Measurements from ENCODE around the gene TMEM115. TPM values are rescaled to one million over a fixed set of nuclear protein-coding genes. Genes with fewer than 3 reads are reported as not detected.

The TMEM115 gene
- total and polyA plus RNA-seq, 8 donors = 13.8 to 29.2 (median 16.8) TPM

DNA sequence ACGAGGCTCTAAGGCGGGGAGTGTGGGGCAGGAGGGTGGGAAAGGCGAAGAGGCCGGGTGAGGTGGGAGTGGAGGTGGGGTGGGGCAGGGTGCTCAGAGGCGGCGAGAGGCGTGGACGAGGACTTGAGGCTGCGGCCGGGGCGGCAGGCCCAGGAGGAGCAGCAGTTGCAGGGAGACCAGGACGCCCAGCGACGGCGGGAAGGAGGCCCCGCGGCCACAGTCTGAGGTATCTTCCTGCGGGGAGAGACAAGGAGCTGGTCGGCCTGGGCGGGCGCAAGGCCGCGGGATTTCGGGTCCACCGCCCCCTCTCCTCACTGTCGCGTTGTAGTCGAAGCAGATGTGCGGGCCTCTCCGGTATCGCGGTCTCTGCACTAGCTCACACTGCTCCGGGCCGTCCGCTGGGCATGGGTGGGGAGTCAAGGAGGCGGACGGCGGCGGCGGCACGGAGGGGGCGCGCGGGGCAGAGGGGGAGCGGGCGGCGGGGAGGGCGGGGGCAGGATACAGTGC, 5.3 kb upstream of the TMEM115 start:
- Histone ChIP-seq H3K36me3 (no peaks in the 10 kb centered on the region), H3K27ac (peak overlapping the region in 1 of 4 donors; percentile 60), H3K4me3 (peak overlapping the region; percentile 18 to 79 (median 56)), H3K4me1 (peaks cover 0 to 10% (median 4%) of the 10 kb centered on the region in 3 donors), H3K9me3 (no peaks in the 10 kb centered on the region), H3K27me3 (no peaks in the 10 kb centered on the region)
- DNase-seq (peak in 3 of 6 donors; percentile 52 to 71 (median 68)), FAIRE-seq (no peak), ATAC-seq (peak; percentile 25 to 35 (median 28))
- intact Hi-C loops (cut with DNase I) = no loop called here
- TF ChIP-seq, protein P1, sequence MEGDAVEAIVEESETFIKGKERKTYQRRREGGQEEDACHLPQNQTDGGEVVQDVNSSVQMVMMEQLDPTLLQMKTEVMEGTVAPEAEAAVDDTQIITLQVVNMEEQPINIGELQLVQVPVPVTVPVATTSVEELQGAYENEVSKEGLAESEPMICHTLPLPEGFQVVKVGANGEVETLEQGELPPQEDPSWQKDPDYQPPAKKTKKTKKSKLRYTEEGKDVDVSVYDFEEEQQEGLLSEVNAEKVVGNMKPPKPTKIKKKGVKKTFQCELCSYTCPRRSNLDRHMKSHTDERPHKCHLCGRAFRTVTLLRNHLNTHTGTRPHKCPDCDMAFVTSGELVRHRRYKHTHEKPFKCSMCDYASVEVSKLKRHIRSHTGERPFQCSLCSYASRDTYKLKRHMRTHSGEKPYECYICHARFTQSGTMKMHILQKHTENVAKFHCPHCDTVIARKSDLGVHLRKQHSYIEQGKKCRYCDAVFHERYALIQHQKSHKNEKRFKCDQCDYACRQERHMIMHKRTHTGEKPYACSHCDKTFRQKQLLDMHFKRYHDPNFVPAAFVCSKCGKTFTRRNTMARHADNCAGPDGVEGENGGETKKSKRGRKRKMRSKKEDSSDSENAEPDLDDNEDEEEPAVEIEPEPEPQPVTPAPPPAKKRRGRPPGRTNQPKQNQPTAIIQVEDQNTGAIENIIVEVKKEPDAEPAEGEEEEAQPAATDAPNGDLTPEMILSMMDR (IDR thresholded peaks at IDR 0.05) = no peak
- 14 to 32% methylated on average over 20 to 48 of the region's 48 CpGs for WGBS, 2 donors

DNA sequence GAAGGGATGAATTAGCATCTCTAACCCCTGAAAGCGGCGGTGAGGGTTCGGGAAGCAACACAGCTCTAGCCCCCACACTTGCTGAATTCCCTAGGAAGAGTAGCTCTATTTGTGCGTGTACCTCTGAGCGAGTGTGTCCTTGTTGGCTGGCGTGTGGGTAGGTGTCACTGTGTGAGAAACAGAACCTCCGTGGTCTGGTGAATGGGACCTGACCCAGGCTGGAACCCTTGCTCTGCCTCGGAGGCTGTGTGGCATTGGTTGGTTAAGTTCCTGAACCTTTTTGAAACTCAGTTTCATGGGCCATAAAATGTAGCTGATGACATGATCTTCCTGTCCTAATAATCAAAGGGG, 414 bp upstream of the TMEM115 start:
- DNase-seq (no peak), FAIRE-seq (no peak)

DNA sequence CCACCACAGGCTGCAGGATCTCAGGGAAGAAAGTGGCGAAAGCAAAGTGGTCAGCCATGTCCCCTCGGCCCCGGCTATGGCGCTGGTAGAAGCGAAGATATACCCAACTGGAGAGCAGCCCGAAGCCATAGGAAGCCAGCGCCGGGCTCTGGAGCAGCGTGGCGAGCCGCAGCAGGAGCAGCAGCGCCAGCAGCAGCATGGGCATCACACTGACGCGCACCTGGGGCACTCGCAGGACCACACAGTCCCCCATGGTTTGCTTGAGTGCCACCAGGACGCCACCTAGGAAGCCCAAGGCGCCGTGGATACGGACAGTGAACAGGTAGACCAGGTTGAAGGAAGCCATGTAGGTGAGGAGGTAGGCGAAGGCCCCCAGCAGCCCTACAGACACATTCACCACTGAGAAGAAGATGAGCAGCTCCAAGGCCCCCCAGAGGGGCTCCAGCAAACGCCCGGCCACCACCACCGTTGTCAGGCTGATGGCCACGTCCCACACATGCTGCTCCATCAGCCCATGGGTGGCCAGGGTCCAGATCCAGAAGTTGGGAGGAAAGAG, 888 bp downstream of the TMEM115 start:
- H3K36me3 ChIP-seq = peaks cover 3 to 20% (median 8%) of the 10 kb centered on the region in 3 donors
- FAIRE-seq (no peak), ATAC-seq (peak in 3 of 4 donors; percentile 1 to 2 (median 1)), DNase-seq (peak in 2 of 6 donors; percentile 50 to 56)
- intact Hi-C loops (cut with DNase I) = no loop called here
- H3K4me3 ChIP-seq = peak overlapping the region; percentile 64 to 89 (median 82)
- H3K27me3 ChIP-seq = no peaks in the 10 kb centered on the region
- peak overlapping the region; percentile 44 to 85 (median 74) for H3K27ac ChIP-seq
- WGBS, 2 donors = 18 to 25% methylated on average over 24 of the region's 24 CpGs
- TF ChIP-seq, protein P1 (IDR thresholded peaks at IDR 0.05) = no peak
- H3K4me1 ChIP-seq = peaks cover 14 to 33% (median 25%) of the 10 kb centered on the region in 3 donors
- no peaks in the 10 kb centered on the region for H3K9me3 ChIP-seq

More for the DNA sequence above, 414 bp upstream of the TMEM115 start:
- ATAC-seq = no peak
- H3K9me3 ChIP-seq = no peaks in the 10 kb centered on the region
- TF ChIP-seq, protein P1 (IDR thresholded peaks at IDR 0.05) = no peak
- no peak overlapping the region for H3K27ac ChIP-seq
- intact Hi-C loops (cut with DNase I) = no loop called here
- H3K4me1 ChIP-seq = peaks cover 14 to 38% (median 25%) of the 10 kb centered on the region in 3 donors
- WGBS, 2 donors = 19 to 28% methylated on average over 8 of the region's 8 CpGs
- H3K36me3 ChIP-seq = peaks cover 3 to 7% (median 6%) of the 10 kb centered on the region in 3 donors
- peak overlapping the region in 1 of 4 donors; percentile 86 for H3K4me3 ChIP-seq
- H3K27me3 ChIP-seq = no peaks in the 10 kb centered on the region

DNA sequence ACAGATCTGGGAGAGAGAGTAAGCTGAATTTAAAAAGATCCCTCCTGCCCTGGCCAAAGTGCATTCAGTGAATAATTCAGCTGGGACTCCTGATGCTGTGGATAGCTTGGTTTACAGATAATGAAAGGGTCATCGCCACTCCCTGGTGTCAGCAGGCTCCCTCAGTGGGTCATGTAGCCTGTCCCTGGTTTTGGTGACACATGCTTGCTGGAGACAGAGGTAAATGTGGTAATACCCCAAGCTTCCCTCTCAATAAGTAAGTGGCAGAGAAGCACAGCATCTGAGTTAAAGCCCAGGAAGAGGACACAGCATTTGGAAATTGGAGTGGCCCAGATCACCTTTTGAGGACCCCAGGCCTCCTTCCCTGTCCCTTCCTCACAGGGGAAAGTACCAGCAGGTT, 1.8 kb downstream of the TMEM115 start:
- no peaks in the 10 kb centered on the region for H3K27me3 ChIP-seq
- ATAC-seq (no peak), DNase-seq (no peak), FAIRE-seq (no peak)
- peaks cover 3 to 24% (median 8%) of the 10 kb centered on the region in 3 donors for H3K36me3 ChIP-seq
- intact Hi-C loops (cut with DNase I) = no loop called here
- peak overlapping the region in 3 of 4 donors; percentile 64 to 89 (median 86) for H3K4me3 ChIP-seq
- 54 to 65% methylated on average over 1 of the region's 1 CpG for WGBS, 2 donors
- TF ChIP-seq, protein P1 (IDR thresholded peaks at IDR 0.05) = no peak
- H3K27ac ChIP-seq = no peak overlapping the region
- no peaks in the 10 kb centered on the region for H3K9me3 ChIP-seq
- H3K4me1 ChIP-seq = peaks cover 14 to 41% (median 29%) of the 10 kb centered on the region in 3 donors

DNA sequence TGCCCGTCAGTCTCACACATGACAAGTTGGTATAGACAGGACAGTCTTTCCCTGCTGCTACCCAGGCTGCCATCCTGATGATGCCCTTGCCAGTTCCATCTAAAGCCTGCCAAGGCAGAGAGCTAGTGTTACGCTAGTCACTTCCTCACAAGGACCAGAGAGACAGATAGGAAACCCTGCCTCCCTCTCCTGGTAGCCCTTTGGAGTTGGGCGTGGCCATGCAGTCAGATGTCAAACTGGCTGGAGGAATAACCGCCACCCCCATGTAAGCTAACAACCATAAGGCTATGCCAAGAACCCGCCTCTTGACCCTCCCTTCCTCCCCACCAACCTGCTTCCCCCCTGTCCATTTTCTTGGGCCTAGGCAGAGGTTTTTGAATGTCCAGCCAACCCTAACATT, 2.8 kb downstream of the TMEM115 start:
- FAIRE-seq = no peak
- no peaks in the 10 kb centered on the region for H3K9me3 ChIP-seq
- ATAC-seq = peak in 2 of 4 donors; percentile 4
- intact Hi-C loops (cut with DNase I) = no loop called here
- H3K4me3 ChIP-seq = peak overlapping the region in 2 of 4 donors; percentile 64 to 86
- H3K36me3 ChIP-seq = peaks cover 3 to 24% (median 8%) of the 10 kb centered on the region in 3 donors
- H3K27ac ChIP-seq = no peak overlapping the region
- DNase-seq = peak in 3 of 6 donors; percentile 44 to 59 (median 53)
- WGBS, 2 donors = 26 to 39% methylated on average over 5 of the region's 5 CpGs
- TF ChIP-seq, protein P1 (IDR thresholded peaks at IDR 0.05) = no peak
- no peaks in the 10 kb centered on the region for H3K27me3 ChIP-seq
- peaks cover 14 to 51% (median 29%) of the 10 kb centered on the region in 3 donors for H3K4me1 ChIP-seq
